ENCODE measurements around the gene CNGB1.
"Not testable (repeated sequence)": the region's sequence is repeated elsewhere in the genome, so short reads cannot be mapped to it uniquely, and the experiment has no call there.

Gene CNGB1

GRCh38 chr16:57903656-57904055 is 67.3 kb downstream of the CNGB1 start:
- Histone ChIP-seq H3K4me1 (ENCODE audit: control insufficient read depth, insufficient read depth, low read length) (no peaks in the 10 kb centered on the region), H3K36me3 (ENCODE audit: control insufficient read depth, insufficient read depth, low read length) (no peaks in the 10 kb centered on the region), H3K9me3 (ENCODE audit: control insufficient read depth, low read length) (no peaks in the 10 kb centered on the region), H3K9ac (ENCODE audit: low read length) (no peak overlapping the region), H3K27me3 (ENCODE audit: control insufficient read depth, insufficient read depth, low read length) (peaks cover 10% of the 10 kb centered on the region), H3K4me3 (ENCODE audit: low read length) (no peak overlapping the region)

- Histone ChIP-seq H3K27me3 (ENCODE audit: control insufficient read depth, insufficient read depth, low read length) (peaks cover 7% of the 10 kb centered on the region), H3K36me3 (ENCODE audit: control insufficient read depth, insufficient read depth, low read length) (no peaks in the 10 kb centered on the region), H3K4me3 (ENCODE audit: low read length) (no peak overlapping the region), H3K9ac (ENCODE audit: low read length) (no peak overlapping the region), H3K4me1 (ENCODE audit: control insufficient read depth, insufficient read depth, low read length) (no peaks in the 10 kb centered on the region), H3K9me3 (ENCODE audit: control insufficient read depth, low read length) (no peaks in the 10 kb centered on the region)
Observed at GRCh38 chr16:57901480-57902069, 69.4 kb downstream of the CNGB1 start.

GRCh38 chr16:57900796-57901479 is 70.0 kb downstream of the CNGB1 start:
- Histone ChIP-seq H3K36me3 (ENCODE audit: control insufficient read depth, insufficient read depth, low read length) (no peaks in the 10 kb centered on the region), H3K4me3 (ENCODE audit: low read length) (no peak overlapping the region), H3K27me3 (ENCODE audit: control insufficient read depth, insufficient read depth, low read length) (peaks cover 3% of the 10 kb centered on the region), H3K9me3 (ENCODE audit: control insufficient read depth, low read length) (no peaks in the 10 kb centered on the region), H3K9ac (ENCODE audit: low read length) (no peak overlapping the region), H3K4me1 (ENCODE audit: control insufficient read depth, insufficient read depth, low read length) (no peaks in the 10 kb centered on the region)

- Histone ChIP-seq H3K4me3 (ENCODE audit: low read length) (no peak overlapping the region), H3K9me3 (ENCODE audit: control insufficient read depth, low read length) (no peaks in the 10 kb centered on the region), H3K27me3 (ENCODE audit: control insufficient read depth, insufficient read depth, low read length) (peaks cover 3% of the 10 kb centered on the region), H3K9ac (ENCODE audit: low read length) (no peak overlapping the region), H3K4me1 (ENCODE audit: control insufficient read depth, insufficient read depth, low read length) (no peaks in the 10 kb centered on the region), H3K36me3 (ENCODE audit: control insufficient read depth, insufficient read depth, low read length) (no peaks in the 10 kb centered on the region)
Observed at GRCh38 chr16:57899771-57900661, 70.9 kb downstream of the CNGB1 start.

- no peaks in the 10 kb centered on the region for H3K9me3 ChIP-seq (ENCODE audit: control insufficient read depth, low read length)
- no peak overlapping the region for H3K9ac ChIP-seq (ENCODE audit: low read length)
- no peaks in the 10 kb centered on the region for H3K4me1 ChIP-seq (ENCODE audit: control insufficient read depth, insufficient read depth, low read length)
- peaks cover 3% of the 10 kb centered on the region for H3K27me3 ChIP-seq (ENCODE audit: control insufficient read depth, insufficient read depth, low read length)
- H3K36me3 ChIP-seq (ENCODE audit: control insufficient read depth, insufficient read depth, low read length): no peaks in the 10 kb centered on the region
- H3K4me3 ChIP-seq (ENCODE audit: low read length): no peak overlapping the region
Observed at GRCh38 chr16:57898961-57899360, 72.0 kb downstream of the CNGB1 start.

GRCh38 chr16:57897996-57898395 is 72.9 kb downstream of the CNGB1 start:
- Histone ChIP-seq H3K4me3 (ENCODE audit: low read length) (no peak overlapping the region), H3K9ac (ENCODE audit: low read length) (no peak overlapping the region), H3K36me3 (ENCODE audit: control insufficient read depth, insufficient read depth, low read length) (no peaks in the 10 kb centered on the region), H3K27me3 (ENCODE audit: control insufficient read depth, insufficient read depth, low read length) (no peaks in the 10 kb centered on the region), H3K9me3 (ENCODE audit: control insufficient read depth, low read length) (no peaks in the 10 kb centered on the region), H3K4me1 (ENCODE audit: control insufficient read depth, insufficient read depth, low read length) (peaks cover 7% of the 10 kb centered on the region)

- Histone ChIP-seq H3K4me1 (ENCODE audit: control insufficient read depth, insufficient read depth, low read length) (peaks cover 7% of the 10 kb centered on the region), H3K9ac (ENCODE audit: low read length) (no peak overlapping the region), H3K36me3 (ENCODE audit: control insufficient read depth, insufficient read depth, low read length) (no peaks in the 10 kb centered on the region), H3K27me3 (ENCODE audit: control insufficient read depth, insufficient read depth, low read length) (no peaks in the 10 kb centered on the region), H3K4me3 (ENCODE audit: low read length) (no peak overlapping the region), H3K9me3 (ENCODE audit: control insufficient read depth, low read length) (no peaks in the 10 kb centered on the region)
Observed at GRCh38 chr16:57897053-57897784, 73.7 kb downstream of the CNGB1 start.

GRCh38 chr16:57895081-57895547 is 75.8 kb downstream of the CNGB1 start:
- H3K27me3 ChIP-seq (ENCODE audit: control insufficient read depth, insufficient read depth, low read length); H3K4me3 ChIP-seq (ENCODE audit: low read length); H3K36me3 ChIP-seq (ENCODE audit: control insufficient read depth, insufficient read depth, low read length); H3K9ac ChIP-seq (ENCODE audit: low read length); H3K9me3 ChIP-seq (ENCODE audit: control insufficient read depth, low read length): not testable (repeated sequence)
- H3K4me1 ChIP-seq (ENCODE audit: control insufficient read depth, insufficient read depth, low read length): peaks cover 15% of the 10 kb centered on the region

GRCh38 chr16:57894390-57895080 is 76.4 kb downstream of the CNGB1 start:
- no peaks in the 10 kb centered on the region for H3K9me3 ChIP-seq (ENCODE audit: control insufficient read depth, low read length)
- no peak overlapping the region for H3K4me3 ChIP-seq (ENCODE audit: low read length)
- peaks cover 20% of the 10 kb centered on the region for H3K4me1 ChIP-seq (ENCODE audit: control insufficient read depth, insufficient read depth, low read length)
- no peaks in the 10 kb centered on the region for H3K27me3 ChIP-seq (ENCODE audit: control insufficient read depth, insufficient read depth, low read length)
- no peaks in the 10 kb centered on the region for H3K36me3 ChIP-seq (ENCODE audit: control insufficient read depth, insufficient read depth, low read length)
- H3K9ac ChIP-seq (ENCODE audit: low read length): no peak overlapping the region

- no peaks in the 10 kb centered on the region for H3K36me3 ChIP-seq (ENCODE audit: control insufficient read depth, insufficient read depth, low read length)
- peaks cover 21% of the 10 kb centered on the region for H3K4me1 ChIP-seq (ENCODE audit: control insufficient read depth, insufficient read depth, low read length)
- H3K27me3 ChIP-seq (ENCODE audit: control insufficient read depth, insufficient read depth, low read length): no peaks in the 10 kb centered on the region
- H3K9ac ChIP-seq (ENCODE audit: low read length): no peak overlapping the region
- H3K9me3 ChIP-seq (ENCODE audit: control insufficient read depth, low read length): no peaks in the 10 kb centered on the region
- H3K4me3 ChIP-seq (ENCODE audit: low read length): no peak overlapping the region
Observed at GRCh38 chr16:57893559-57894389, 77.2 kb downstream of the CNGB1 start.

GRCh38 chr16:57893217-57893558 is 77.7 kb downstream of the CNGB1 start:
- Histone ChIP-seq H3K9ac (ENCODE audit: low read length) (no peak overlapping the region), H3K36me3 (ENCODE audit: control insufficient read depth, insufficient read depth, low read length) (no peaks in the 10 kb centered on the region), H3K27me3 (ENCODE audit: control insufficient read depth, insufficient read depth, low read length) (no peaks in the 10 kb centered on the region), H3K4me3 (ENCODE audit: low read length) (no peak overlapping the region), H3K4me1 (ENCODE audit: control insufficient read depth, insufficient read depth, low read length) (peaks cover 21% of the 10 kb centered on the region), H3K9me3 (ENCODE audit: control insufficient read depth, low read length) (no peaks in the 10 kb centered on the region)

Data from mucosa of stomach (tissue), 1 donor.